Measurements from ENCODE around the gene MYOC.
"Not testable (repeated sequence)": the region's sequence is repeated elsewhere in the genome, so short reads cannot be mapped to it uniquely, and the experiment has no call there.

DNA sequence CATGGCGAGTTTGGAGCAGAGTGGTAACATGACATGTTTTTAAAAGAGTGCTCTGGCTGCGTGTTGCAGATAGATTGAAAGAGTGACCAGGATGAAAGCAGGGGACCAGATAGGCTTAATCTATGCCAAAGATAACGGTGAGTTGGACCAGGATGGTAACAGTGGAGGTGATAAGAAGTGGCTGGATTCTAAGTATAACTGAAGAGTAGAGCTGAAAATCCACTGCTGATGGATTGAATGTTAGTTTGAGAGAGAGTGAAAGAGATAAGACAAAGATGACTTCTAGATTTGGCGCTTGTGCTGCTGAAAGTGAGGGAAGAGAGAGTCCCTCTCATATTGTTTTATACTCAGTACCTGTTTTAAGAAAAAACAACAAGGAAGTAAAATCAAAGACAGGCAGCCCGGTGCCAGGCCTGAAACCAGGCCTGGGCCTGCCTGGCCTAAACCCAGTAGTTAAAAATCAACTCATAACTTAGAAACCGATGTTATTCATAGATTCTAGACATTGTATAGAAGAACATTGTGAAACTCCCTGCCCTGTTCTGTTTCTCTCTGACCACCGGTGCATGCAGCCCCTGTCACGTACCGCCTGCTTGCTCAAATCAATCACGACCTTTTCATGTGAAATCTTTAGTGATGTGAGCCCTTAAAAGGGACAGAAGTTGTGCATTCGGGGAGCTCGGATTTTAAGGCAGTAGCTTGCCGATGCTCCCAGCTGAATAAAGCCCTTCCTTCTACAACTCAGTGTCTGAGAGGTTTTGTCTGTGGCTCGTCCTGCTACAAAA lies 37.2 kb downstream of the MYOC start:
- TF ChIP-seq, protein P1, sequence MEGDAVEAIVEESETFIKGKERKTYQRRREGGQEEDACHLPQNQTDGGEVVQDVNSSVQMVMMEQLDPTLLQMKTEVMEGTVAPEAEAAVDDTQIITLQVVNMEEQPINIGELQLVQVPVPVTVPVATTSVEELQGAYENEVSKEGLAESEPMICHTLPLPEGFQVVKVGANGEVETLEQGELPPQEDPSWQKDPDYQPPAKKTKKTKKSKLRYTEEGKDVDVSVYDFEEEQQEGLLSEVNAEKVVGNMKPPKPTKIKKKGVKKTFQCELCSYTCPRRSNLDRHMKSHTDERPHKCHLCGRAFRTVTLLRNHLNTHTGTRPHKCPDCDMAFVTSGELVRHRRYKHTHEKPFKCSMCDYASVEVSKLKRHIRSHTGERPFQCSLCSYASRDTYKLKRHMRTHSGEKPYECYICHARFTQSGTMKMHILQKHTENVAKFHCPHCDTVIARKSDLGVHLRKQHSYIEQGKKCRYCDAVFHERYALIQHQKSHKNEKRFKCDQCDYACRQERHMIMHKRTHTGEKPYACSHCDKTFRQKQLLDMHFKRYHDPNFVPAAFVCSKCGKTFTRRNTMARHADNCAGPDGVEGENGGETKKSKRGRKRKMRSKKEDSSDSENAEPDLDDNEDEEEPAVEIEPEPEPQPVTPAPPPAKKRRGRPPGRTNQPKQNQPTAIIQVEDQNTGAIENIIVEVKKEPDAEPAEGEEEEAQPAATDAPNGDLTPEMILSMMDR (IDR thresholded peaks at IDR 0.05; ENCODE audit: poor library complexity, severe bottlenecking), result not testable (repeated sequence)
- TF ChIP-seq TAF1 (IDR thresholded peaks at IDR 0.05; ENCODE audit: low read depth), result not testable (repeated sequence)

All from neural cell (in vitro differentiated cells).